AG09309 (cell line): Measurements from ENCODE around the gene TRAPPC5.
"Not testable (repeated sequence)": the region's sequence is repeated elsewhere in the genome, so short reads cannot be mapped to it uniquely, and the experiment has no call there.

ENCODE experiments used
- DNase-seq: peaks from one replicate; pipeline ENCODE4 v3.0.0-alpha.2; 2010; ENCODE audit warnings: low read depth
- H3K4me3 ChIP-seq: 2 replicates; pipeline ENCODE4 v1.5.1; 2011; ENCODE audit warnings: mild to moderate bottlenecking, low read depth, low read length, moderate library complexity; ENCODE audit not compliant: control insufficient read depth
- TF ChIP-seq, protein P1 (sequence below): IDR thresholded peaks from 2 replicates; pipeline ENCODE4 v1.5.1; 2011; ENCODE audit warnings: mild to moderate bottlenecking, low read depth, low read length, inconsistent platforms; ENCODE audit not compliant: insufficient read depth, control insufficient read depth; ENCODE audit errors: missing control alignments

The TRAPPC5 gene

DNA sequence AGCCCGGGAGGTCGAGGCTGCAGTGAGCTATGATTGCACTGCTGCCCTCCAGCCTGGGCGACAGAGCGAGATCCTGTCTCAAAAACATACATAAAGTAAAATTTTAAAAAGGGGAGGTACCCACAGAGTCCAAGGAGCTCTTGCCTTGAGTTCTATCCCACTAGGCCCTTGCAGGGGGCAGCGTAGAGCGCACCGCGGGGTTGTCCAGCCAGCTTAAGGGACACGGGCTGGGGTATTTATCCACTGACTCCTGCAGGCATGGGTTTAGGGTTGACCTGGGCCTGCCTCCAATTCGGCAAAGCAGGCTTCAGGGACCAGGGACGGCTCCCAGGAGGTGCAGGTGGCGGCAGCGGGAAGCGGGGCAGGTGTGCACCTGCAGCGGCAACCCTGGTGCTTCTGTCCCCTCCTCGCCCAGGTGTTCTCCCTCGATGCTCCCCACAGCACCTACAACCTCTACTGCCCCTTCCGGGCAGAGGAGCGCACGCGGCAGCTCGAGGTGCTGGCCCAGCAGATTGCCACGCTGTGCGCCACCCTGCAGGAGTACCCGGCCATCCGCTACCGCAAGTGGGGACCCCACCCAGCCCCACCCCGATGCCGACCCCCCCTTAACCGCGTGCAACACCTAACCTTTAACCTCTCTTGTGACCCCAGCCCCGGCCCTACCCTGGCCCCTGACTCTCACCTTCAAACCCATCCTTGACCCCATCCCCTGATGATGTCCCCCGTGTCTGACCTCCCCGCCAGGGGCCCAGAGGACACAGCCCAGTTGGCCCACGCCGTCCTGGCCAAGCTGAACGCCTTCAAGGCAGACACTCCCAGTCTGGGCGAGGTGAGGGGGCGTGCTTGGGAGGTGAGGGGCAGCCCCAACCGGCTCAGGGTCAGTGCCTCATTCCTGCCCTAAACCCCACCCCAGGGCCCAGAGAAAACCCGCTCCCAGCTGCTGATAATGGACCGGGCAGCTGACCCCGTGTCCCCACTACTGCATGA is 39.0 kb upstream of the TRAPPC5 start:
- H3K4me3 ChIP-seq: no peak overlapping the region
- TF ChIP-seq, protein P1, sequence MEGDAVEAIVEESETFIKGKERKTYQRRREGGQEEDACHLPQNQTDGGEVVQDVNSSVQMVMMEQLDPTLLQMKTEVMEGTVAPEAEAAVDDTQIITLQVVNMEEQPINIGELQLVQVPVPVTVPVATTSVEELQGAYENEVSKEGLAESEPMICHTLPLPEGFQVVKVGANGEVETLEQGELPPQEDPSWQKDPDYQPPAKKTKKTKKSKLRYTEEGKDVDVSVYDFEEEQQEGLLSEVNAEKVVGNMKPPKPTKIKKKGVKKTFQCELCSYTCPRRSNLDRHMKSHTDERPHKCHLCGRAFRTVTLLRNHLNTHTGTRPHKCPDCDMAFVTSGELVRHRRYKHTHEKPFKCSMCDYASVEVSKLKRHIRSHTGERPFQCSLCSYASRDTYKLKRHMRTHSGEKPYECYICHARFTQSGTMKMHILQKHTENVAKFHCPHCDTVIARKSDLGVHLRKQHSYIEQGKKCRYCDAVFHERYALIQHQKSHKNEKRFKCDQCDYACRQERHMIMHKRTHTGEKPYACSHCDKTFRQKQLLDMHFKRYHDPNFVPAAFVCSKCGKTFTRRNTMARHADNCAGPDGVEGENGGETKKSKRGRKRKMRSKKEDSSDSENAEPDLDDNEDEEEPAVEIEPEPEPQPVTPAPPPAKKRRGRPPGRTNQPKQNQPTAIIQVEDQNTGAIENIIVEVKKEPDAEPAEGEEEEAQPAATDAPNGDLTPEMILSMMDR: no peak
- no peak for DNase-seq

GRCh38 chr19:7642295-7643030 is 38.2 kb upstream of the TRAPPC5 start:
- no peak for DNase-seq
- H3K4me3 ChIP-seq: no peak overlapping the region
- TF ChIP-seq, protein P1: no peak

DNA sequence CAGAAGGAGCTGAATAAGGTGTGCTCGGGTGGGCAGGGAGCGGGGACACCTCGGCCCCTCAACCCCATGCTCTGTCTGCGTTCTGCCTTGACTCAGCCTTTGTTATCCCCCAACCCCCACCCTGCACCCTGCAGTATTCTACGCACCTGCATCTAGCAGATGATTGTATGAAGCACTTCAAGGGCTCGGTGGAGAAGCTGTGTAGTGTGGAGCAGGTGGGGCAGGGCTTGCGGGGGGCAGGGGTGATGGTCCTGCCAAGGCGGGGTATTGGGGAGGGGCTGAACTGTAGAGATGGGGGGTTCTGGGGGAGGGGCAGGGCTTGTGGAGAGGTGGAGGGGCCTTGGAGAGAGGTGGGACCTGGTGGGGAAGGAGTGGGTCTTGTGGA is 37.6 kb upstream of the TRAPPC5 start:
- no peak overlapping the region for H3K4me3 ChIP-seq
- no peak for DNase-seq
- TF ChIP-seq, protein P1: no peak

DNA sequence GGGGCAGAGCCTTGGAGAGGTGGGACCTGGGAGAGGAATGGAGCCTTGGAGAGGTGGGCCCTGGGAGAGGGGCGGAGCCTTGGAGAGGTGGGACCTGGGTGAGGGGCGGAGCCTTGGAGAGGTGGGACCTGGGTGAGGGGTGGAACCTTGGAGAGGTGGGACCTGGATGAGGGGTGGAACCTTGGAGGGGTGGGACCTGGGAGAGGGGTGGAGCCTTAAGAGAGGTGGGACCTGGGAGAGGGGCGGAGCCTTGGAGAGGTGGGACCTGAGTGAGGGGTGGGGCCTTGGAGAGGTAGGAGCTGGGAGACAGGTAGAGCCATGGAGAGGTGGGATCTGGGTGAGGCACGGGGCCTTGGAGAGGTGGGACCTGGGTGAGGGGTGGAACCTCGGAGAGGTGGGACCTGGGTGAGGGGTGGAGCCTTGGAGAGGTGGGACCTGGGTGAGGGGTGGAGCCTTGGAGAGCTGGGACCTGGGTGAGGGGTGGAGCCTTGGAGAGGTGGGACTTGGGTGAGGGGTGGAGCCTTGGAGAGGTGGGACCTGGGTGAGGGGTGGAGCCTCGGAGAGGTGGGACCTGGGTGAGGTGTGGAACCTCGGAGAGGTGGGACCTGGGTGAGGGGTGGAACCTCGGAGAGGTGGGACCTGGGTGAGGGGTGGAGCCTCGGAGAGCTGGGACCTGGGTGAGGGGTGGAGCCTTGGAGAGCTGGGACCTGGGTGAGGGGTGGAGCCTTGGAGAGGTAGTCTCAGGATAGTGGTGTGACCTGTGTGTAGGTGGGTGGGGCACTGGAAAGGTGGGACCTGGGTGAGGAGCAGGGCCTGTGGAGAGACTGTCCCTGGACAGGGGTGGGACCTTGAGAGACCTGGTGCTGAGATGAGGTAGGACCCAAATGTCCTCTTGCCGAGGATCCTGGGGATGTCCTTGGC is 36.7 kb upstream of the TRAPPC5 start:
- not testable (repeated sequence) for DNase-seq, H3K4me3 ChIP-seq

- no peak overlapping the region for H3K4me3 ChIP-seq
- TF ChIP-seq, protein P1: no peak
- DNase-seq: no peak
Observed at GRCh38 chr19:7644550-7644877, 36.1 kb upstream of the TRAPPC5 start.

DNA sequence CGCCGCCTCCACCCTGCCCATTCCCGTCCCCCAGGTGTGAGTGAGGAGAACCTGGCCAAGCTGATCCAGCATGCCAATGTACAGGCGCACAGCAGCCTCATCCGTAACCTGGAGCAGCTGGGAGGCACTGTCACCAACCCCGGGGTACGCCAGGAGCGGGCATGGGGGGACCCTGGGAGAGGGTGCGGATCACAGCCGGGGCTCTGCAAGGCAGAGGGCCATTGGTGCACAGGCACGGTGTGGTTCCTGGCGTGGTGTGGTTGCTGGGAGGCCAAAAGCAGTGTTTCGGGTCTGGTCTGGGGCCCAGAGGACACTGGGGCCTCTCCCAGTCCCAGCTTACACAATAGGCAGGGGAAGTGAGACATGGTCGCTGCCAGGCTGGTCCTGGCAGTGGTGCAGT is 35.5 kb upstream of the TRAPPC5 start:
- no peak for DNase-seq
- no peak overlapping the region for H3K4me3 ChIP-seq
- TF ChIP-seq, protein P1: no peak
